HepG2 (cell line): ENCODE measurements around the gene DAAM2. TPM values are rescaled to one million over a fixed set of nuclear protein-coding genes. Genes with fewer than 3 reads are reported as not detected.

ENCODE experiments used
- ATAC-seq: fragments of 200-7000 bp; cut with Tn5 transposase; 3 replicates; pipeline ENCODE4 v1.9.1; 2020; ENCODE audit warnings: mild to moderate bottlenecking, moderate library complexity
- BruUV-seq: library from RNA; stranded (reverse); fragments of 400-500 nt; replicated peaks from 2 replicates; lab custom pipeline; 2021; lab: Mats Ljungman, UMichigan
- CTCF ChIA-PET: fragments of 300-600 bp; formaldehyde crosslinking; extraction: SDS; loops from one replicate; lab custom pipeline; 2021; ENCODE audit warnings: low total read pairs, inconsistent platforms, low intra/inter-chr PET ratio; lab: Yijun Ruan, JAX
- POLR2A ChIA-PET: fragments of 350-600 bp; sonication (Branson Sonifier 250); formaldehyde crosslinking; loops from one replicate; lab custom pipeline; 2020; ENCODE audit warnings: antibody characterized with exemption, inconsistent platforms; lab: Yijun Ruan, JAX
- DNase-seq: peaks from one replicate; pipeline ENCODE4 v3.0.0-alpha.2; 2015; ENCODE audit warnings: low spot score
- FAIRE-seq: peaks from 3 replicates; lab custom pipeline; 2011; peaks lifted over from hg19 to GRCh38; lab: Jason Lieb, UNC
- H2AFZ ChIP-seq: one replicate; pipeline ENCODE4 v1.6.1; 2011; ENCODE audit warnings: low read length, inconsistent platforms
- H3K27ac ChIP-seq: fragments of 300-600 bp; 3 replicates; pipeline ENCODE4 v1.8.0; 2011; ENCODE audit warnings: mixed run types, mild to moderate bottlenecking, mixed read lengths, low read length, inconsistent platforms; ENCODE audit not compliant: insufficient read depth; ENCODE audit errors: extremely low read length
- H3K27me3 ChIP-seq, 2 experiments: fragments of 200-600 bp in 1 of 2; 2 replicates in 1 of 2; 3 replicates in 1 of 2; pipeline versions ENCODE4 v1.6.0 to v1.8.0; 2011; ENCODE audit warnings: low read length in 2 of 2, mild to moderate bottlenecking in 2 of 2, moderate library complexity in 2 of 2, inconsistent platforms in 1 of 2; ENCODE audit not compliant: insufficient read depth in 2 of 2, control insufficient read depth in 1 of 2
- H3K36me3 ChIP-seq, 2 experiments: fragments of 200-600 bp in 1 of 2; replicated peaks in 1 of 2; 2 replicates in 1 of 2; 3 replicates in 1 of 2; pipeline versions ENCODE4 v1.5.1 to v1.8.0; 2011; ENCODE audit warnings: low read length in 2 of 2, inconsistent platforms in 1 of 2; ENCODE audit not compliant: insufficient read depth in 2 of 2, control insufficient read depth in 1 of 2
- H3K4me1 ChIP-seq: 2 replicates; pipeline ENCODE4 v1.5.1; 2012; ENCODE audit warnings: low read length, inconsistent platforms; ENCODE audit not compliant: insufficient read depth
- H3K4me2 ChIP-seq: 2 replicates; pipeline ENCODE4 v1.6.0; 2011; ENCODE audit warnings: low read depth, low read length, inconsistent platforms
- H3K4me3 ChIP-seq, 3 experiments: fragments of 200-600 bp in 1 of 3; sonication (generic), shearing (Covaris generic) in 1 of 3; replicated peaks in 1 of 3; 2 replicates each; pipeline ENCODE4 v1.5.1; 2011 to 2016; ENCODE audit warnings: low read length in 3 of 3, inconsistent platforms in 2 of 3, low read depth in 2 of 3, mild to moderate bottlenecking in 2 of 3, control low read depth in 1 of 3, mixed read lengths in 1 of 3; ENCODE audit not compliant: insufficient read depth in 1 of 3
- H3K79me2 ChIP-seq: one replicate; pipeline ENCODE4 v1.6.1; 2011; ENCODE audit warnings: low read length, inconsistent platforms; ENCODE audit not compliant: insufficient read depth
- H3K9ac ChIP-seq: 2 replicates; pipeline ENCODE4 v1.6.0; 2011; ENCODE audit warnings: mild to moderate bottlenecking, low read depth, low read length, inconsistent platforms; ENCODE audit not compliant: insufficient read depth
- H3K9me3 ChIP-seq: 2 replicates; pipeline ENCODE4 v1.5.1; 2012; ENCODE audit warnings: mild to moderate bottlenecking, low read length
- H4K20me1 ChIP-seq: 2 replicates; pipeline ENCODE4 v1.6.0; 2011; ENCODE audit warnings: inconsistent platforms, mild to moderate bottlenecking, low read length, moderate library complexity; ENCODE audit not compliant: insufficient read depth
- ATF5 ChIP-seq: sonication (generic); formaldehyde crosslinking; IDR thresholded peaks from 2 replicates; pipeline ENCODE4 v1.4.0; 2020; ENCODE audit warnings: mild to moderate bottlenecking, low read depth, missing genetic modification reagents
- CC2D1A ChIP-seq: sonication (generic); formaldehyde crosslinking; IDR thresholded peaks from 2 replicates; pipeline ENCODE4 v1.8.1; 2023; ENCODE audit warnings: mild to moderate bottlenecking, missing genetic modification reagents
- CREB1 ChIP-seq, 2 experiments: fragments of 450-650 bp in 1 of 2; IDR thresholded peaks; 2 replicates each; pipeline ENCODE4 v1.6.1; 2016 to 2017; ENCODE audit warnings: control low read depth in 1 of 2, mild to moderate bottlenecking in 1 of 2, missing compliant biosample characterization in 1 of 2, missing genetic modification characterization in 1 of 2
- KLF12 ChIP-seq: sonication (generic); formaldehyde crosslinking; IDR thresholded peaks from 2 replicates; pipeline ENCODE4 v1.4.0; 2020; ENCODE audit warnings: missing genetic modification reagents, borderline replicate concordance
- NBN ChIP-seq: fragments of 450-650 bp; conservative IDR thresholded peaks from 2 replicates; pipeline ENCODE4 v1.6.1; 2017
- TFE3 ChIP-seq: IDR thresholded peaks from 2 replicates; pipeline ENCODE4 v1.6.1; 2016
- ZNF839 ChIP-seq: sonication (generic); formaldehyde crosslinking; IDR thresholded peaks from 2 replicates; pipeline ENCODE4 v1.4.0; 2020; ENCODE audit warnings: missing genetic modification reagents, mild to moderate bottlenecking, borderline replicate concordance
- WGBS: methylation state at CpG from one replicate; pipeline ENCODE4 v1.1.6; 2017; ENCODE audit warnings: low lambda C conversion rate; 5-methylcytosine and 5-hydroxymethylcytosine counted together
- in situ Hi-C: cut with HindIII; loops from 2 replicates; pipeline ENCODE4 v1.10.0; 2017; ENCODE audit warnings: low pct_unique_long_range_greater_than_20kb; ENCODE audit not compliant: extremely low pct_ligation_motif_present
- intact Hi-C: fragments of 100-400 bp; cut with micrococcal nuclease; formaldehyde crosslinking; loops from one replicate; pipeline ENCODE4 v1.10.0; 2022; ENCODE audit not compliant: unreplicated experiment
- polyA plus RNA-seq, 8 experiments: library from polyadenylated mRNA; depleted of rRNA in 3 of 8; stranded (reverse) in 7 of 8; unstranded in 1 of 8; fragments of >200 nt; fragmentation: Illumina TruSeq in 4 of 8; extraction: Trizol in 4 of 8; gene quantifications; 2 replicates each; pipeline versions ENCODE4 v1.2.1 to v1.2.3, GENCODE V29; 2011 to 2016; ENCODE audit warnings: low read depth in 4 of 8, missing spikeins in 1 of 8, mixed read lengths in 1 of 8; ENCODE audit not compliant: insufficient read depth in 1 of 8
- total RNA-seq, 5 experiments: library from RNA; depleted of rRNA; stranded (reverse); fragments of >200 nt; fragmentation: Illumina TruSeq; extraction: Trizol; gene quantifications; 2 replicates each; pipeline ENCODE4 v1.2.3, GENCODE V29; 2016; ENCODE audit warnings: low read depth in 1 of 5
- TF ChIP-seq, protein P1 (sequence below), 2 experiments: fragments of 450-650 bp in 1 of 2; sonication (generic) in 1 of 2; formaldehyde crosslinking; IDR thresholded peaks; 2 replicates each; pipeline versions ENCODE4 v1.5.0 to v1.8.0; 2020 to 2022; ENCODE audit warnings: mild to moderate bottlenecking in 1 of 2, missing genetic modification reagents in 1 of 2

DAAM2 gene
- total and polyA plus RNA-seq, 2 of the 13 experiments (the other 11 are each of a cell fraction or from before 2014, with no cell fraction given), result 0.01 TPM; not detected in 1

DNA sequence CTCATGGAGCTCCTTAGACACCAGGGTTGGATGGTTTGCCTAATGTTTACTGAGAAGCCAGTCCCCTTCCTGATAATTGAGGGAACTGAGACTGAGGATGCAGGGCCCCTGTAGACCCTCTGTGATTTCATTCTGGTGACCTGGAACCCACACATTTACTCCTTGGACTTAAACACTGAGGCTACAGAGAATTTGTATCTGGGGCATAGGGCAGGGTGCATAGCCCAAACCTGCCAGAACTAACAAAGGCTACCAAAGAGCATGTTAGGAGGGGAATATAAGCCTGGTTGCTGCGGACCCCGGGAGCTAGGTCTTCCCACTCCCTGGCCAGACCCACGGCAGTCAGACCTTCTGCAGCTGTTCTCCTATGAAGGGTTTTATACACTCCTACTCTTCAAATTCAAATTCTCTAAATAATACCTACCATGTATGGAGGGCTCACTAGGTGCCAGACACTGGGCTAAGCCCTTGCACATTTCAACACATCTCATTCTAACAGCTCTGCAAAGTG is 19.7 kb downstream of the DAAM2 start:
- Histone ChIP-seq H3K9me3 (no peaks in the 10 kb centered on the region), H3K4me3 (no peak overlapping the region), H3K27me3 (no peaks in the 10 kb centered on the region; a peak in 1 of 5 replicates), H3K27ac (no peak overlapping the region), H3K79me2 (no peaks in the 10 kb centered on the region), H2AFZ (no peak overlapping the region), H3K4me1 (no peaks in the 10 kb centered on the region), H3K4me2 (no peak overlapping the region), H4K20me1 (no peaks in the 10 kb centered on the region), H3K36me3 (no peaks in the 10 kb centered on the region), H3K9ac (no peak overlapping the region)
- DNase-seq (no peak), FAIRE-seq (no peak), ATAC-seq (no peak)
- CTCF ChIA-PET, result no interaction called here
- TF ChIP-seq ZNF839 (CRISPR knock-in tag) (no peak), ATF5 (CRISPR knock-in tag) (no peak), NBN (no peak)
- TF ChIP-seq, protein P1, sequence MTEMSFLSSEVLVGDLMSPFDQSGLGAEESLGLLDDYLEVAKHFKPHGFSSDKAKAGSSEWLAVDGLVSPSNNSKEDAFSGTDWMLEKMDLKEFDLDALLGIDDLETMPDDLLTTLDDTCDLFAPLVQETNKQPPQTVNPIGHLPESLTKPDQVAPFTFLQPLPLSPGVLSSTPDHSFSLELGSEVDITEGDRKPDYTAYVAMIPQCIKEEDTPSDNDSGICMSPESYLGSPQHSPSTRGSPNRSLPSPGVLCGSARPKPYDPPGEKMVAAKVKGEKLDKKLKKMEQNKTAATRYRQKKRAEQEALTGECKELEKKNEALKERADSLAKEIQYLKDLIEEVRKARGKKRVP (CRISPR knock-in tag; IDR thresholded peaks at IDR 0.05), result no peak
- no TSS peak for BruUV-seq
- POLR2A ChIA-PET, result no interaction called here
- 0% methylated on average over 1 of the region's 3 CpGs for WGBS
- in situ Hi-C loops, result no loop called here
- intact Hi-C loops, result no loop called here

DNA sequence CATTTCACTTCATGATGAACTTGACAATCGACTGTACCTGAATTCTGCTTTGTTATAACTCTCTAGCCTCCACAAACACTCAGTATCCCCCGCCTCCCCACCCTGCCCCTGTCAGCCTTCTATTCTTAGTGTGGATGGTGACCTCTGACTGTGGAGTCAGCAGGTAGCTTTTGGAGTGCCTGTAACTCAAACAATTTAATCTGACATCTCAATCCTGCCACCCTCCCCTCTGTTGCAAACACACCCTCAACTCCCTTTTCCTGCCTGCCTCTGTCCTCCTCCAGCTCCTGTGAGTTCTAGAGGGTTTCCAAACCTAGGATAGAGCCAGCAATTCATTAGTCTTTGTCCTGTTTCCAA is 20.3 kb downstream of the DAAM2 start:
- Histone ChIP-seq H2AFZ (no peak overlapping the region), H3K79me2 (no peaks in the 10 kb centered on the region), H3K4me1 (no peaks in the 10 kb centered on the region), H3K4me2 (no peak overlapping the region), H3K36me3 (no peaks in the 10 kb centered on the region), H3K27ac (no peak overlapping the region), H3K9ac (no peak overlapping the region), H3K27me3 (no peaks in the 10 kb centered on the region; a peak in 1 of 5 replicates), H4K20me1 (no peaks in the 10 kb centered on the region), H3K4me3 (no peak overlapping the region), H3K9me3 (no peaks in the 10 kb centered on the region)
- ChIA-PET CTCF (no interaction called here), POLR2A (no interaction called here)
- WGBS, result 17% methylated on average over 2 of the region's 2 CpGs
- in situ Hi-C loops (no loop called here), intact Hi-C loops (no loop called here)
- DNase-seq, result no peak
- TF ChIP-seq CREB1 (IDR thresholded peaks at IDR 0.05), result no peak
- no peak for TF ChIP-seq CREB1 (CRISPR knock-in tag; IDR thresholded peaks at IDR 0.05)
- no peak for TF ChIP-seq TFE3 (CRISPR knock-in tag)
- TF ChIP-seq KLF12 (CRISPR knock-in tag), result no peak
- TF ChIP-seq CC2D1A (CRISPR knock-in tag), result no peak
- no peak for FAIRE-seq
- BruUV-seq, result no TSS peak
- no peak for ATAC-seq
